ENCODE measurements around the gene DDX27.

Gene DDX27

GRCh38 chr20:49278036-49278817 is 59.0 kb downstream of the DDX27 start, which contains the start of gene ZNFX1:
ZNFX1 (minus strand) TSS chr20:49278057; CDS start chr20:49275839, 2,218 bp downstream.
- DNase-seq (ENCODE audit: low read depth in 2 of 2): peak; percentile 96

GRCh38 chr20:49278818-49279676 is 59.8 kb downstream of the DDX27 start:
- DNase-seq (ENCODE audit: low read depth in 2 of 2): no peak

GRCh38 chr20:49279677-49280462 is 60.7 kb downstream of the DDX27 start:
- no peak for DNase-seq (ENCODE audit: low read depth in 2 of 2)

GRCh38 chr20:49280463-49281058 is 61.3 kb downstream of the DDX27 start:
- DNase-seq (ENCODE audit: low read depth in 2 of 2): no peak

GRCh38 chr20:49281059-49281912 is 62.1 kb downstream of the DDX27 start:
- DNase-seq (ENCODE audit: low read depth in 2 of 2): no peak

- DNase-seq (ENCODE audit: low read depth in 2 of 2): no peak
Measured at GRCh38 chr20:49281913-49282467, 62.8 kb downstream of the DDX27 start.

- no peak for DNase-seq (ENCODE audit: low read depth in 2 of 2)
Measured at GRCh38 chr20:49282584-49283171, 63.5 kb downstream of the DDX27 start.

- DNase-seq (ENCODE audit: low read depth in 2 of 2): no peak
Measured at GRCh38 chr20:49283176-49283702, 64.0 kb downstream of the DDX27 start.

GRCh38 chr20:49283703-49284625 is 64.7 kb downstream of the DDX27 start:
- DNase-seq (ENCODE audit: low read depth in 2 of 2): no peak

- DNase-seq (ENCODE audit: low read depth in 2 of 2): no peak
Measured at GRCh38 chr20:49284818-49285217, 65.6 kb downstream of the DDX27 start.

- no peak for DNase-seq (ENCODE audit: low read depth in 2 of 2)
Measured at GRCh38 chr20:49285233-49285668, 66.0 kb downstream of the DDX27 start.

GRCh38 chr20:49285813-49286494 is 66.7 kb downstream of the DDX27 start:
- DNase-seq (ENCODE audit: low read depth in 2 of 2): no peak

- no peak for DNase-seq (ENCODE audit: low read depth in 2 of 2)
Measured at GRCh38 chr20:49286689-49287551, 67.7 kb downstream of the DDX27 start.

GRCh38 chr20:49287555-49288249 is 68.5 kb downstream of the DDX27 start:
- no peak for DNase-seq (ENCODE audit: low read depth in 2 of 2)

- DNase-seq (ENCODE audit: low read depth in 2 of 2): no peak
Measured at GRCh38 chr20:49288250-49288751, 69.1 kb downstream of the DDX27 start.
